Nephron (organoid): Measurements from ENCODE around the gene FAM161B.

ENCODE experiments used
- H3K27ac Mint-ChIP-seq, 3 experiments: 2 replicates each; pipeline ENCODE4 v1.8.0; 2020; ENCODE audit warnings: mixed read lengths in 3 of 3, mild to moderate bottlenecking in 2 of 3, moderate library complexity in 1 of 3
- H3K27me3 Mint-ChIP-seq: 2 replicates; pipeline ENCODE4 v1.8.0; 2021; ENCODE audit warnings: low read depth, mild to moderate bottlenecking, moderate library complexity, mixed read lengths
- H3K36me3 Mint-ChIP-seq: 2 replicates; pipeline ENCODE4 v1.8.0; 2020; ENCODE audit warnings: low read depth, mixed read lengths
- H3K4me1 Mint-ChIP-seq: 2 replicates; pipeline ENCODE4 v1.8.0; 2020; ENCODE audit warnings: mixed read lengths
- H3K4me3 Mint-ChIP-seq, 3 experiments: 2 replicates each; pipeline ENCODE4 v1.8.0; 2020; ENCODE audit warnings: mild to moderate bottlenecking in 3 of 3, mixed read lengths in 3 of 3, moderate library complexity in 2 of 3
- H3K9me3 Mint-ChIP-seq: 2 replicates; pipeline ENCODE4 v1.8.0; 2020; ENCODE audit warnings: mixed read lengths
- CTCF ChIP-seq, 3 experiments: fragments of 200-600 bp; sonication (generic); IDR thresholded peaks; one replicate each; pipeline ENCODE4 v1.5.0; 2021; ENCODE audit warnings: antibody characterized with exemption in 3 of 3; ENCODE audit not compliant: unreplicated experiment in 3 of 3

Gene FAM161B

GRCh38 chr14:73953731-73954130, 3.8 kb upstream of the FAM161B start:
- Mint-ChIP-seq H3K27ac (no peak overlapping the region), H3K4me1 (peaks cover 12% of the 10 kb centered on the region), H3K36me3 (peaks cover 43% of the 10 kb centered on the region), H3K27me3 (no peaks in the 10 kb centered on the region), H3K4me3 (peak overlapping the region; percentile 4 to 54 (median 6)), H3K9me3 (no peaks in the 10 kb centered on the region)
- no peak for TF ChIP-seq CTCF (IDR thresholded peaks at IDR 0.05; ENCODE audit: unreplicated experiment in 3 of 3)

- Mint-ChIP-seq H3K4me3 (no peak overlapping the region), H3K36me3 (peaks cover 31% of the 10 kb centered on the region), H3K9me3 (no peaks in the 10 kb centered on the region), H3K27ac (no peak overlapping the region), H3K4me1 (no peaks in the 10 kb centered on the region), H3K27me3 (no peaks in the 10 kb centered on the region)
- no peak for TF ChIP-seq CTCF (IDR thresholded peaks at IDR 0.05; ENCODE audit: unreplicated experiment in 3 of 3)
These were observed 4.7 kb downstream of the FAM161B start for GRCh38 chr14:73945159-73945670.

- H3K4me3 Mint-ChIP-seq: no peak overlapping the region
- no peak for TF ChIP-seq CTCF (IDR thresholded peaks at IDR 0.05; ENCODE audit: unreplicated experiment in 3 of 3)
- no peaks in the 10 kb centered on the region for H3K27me3 Mint-ChIP-seq
- no peak overlapping the region for H3K27ac Mint-ChIP-seq
- H3K36me3 Mint-ChIP-seq: peaks cover 35% of the 10 kb centered on the region
- no peaks in the 10 kb centered on the region for H3K9me3 Mint-ChIP-seq
- no peaks in the 10 kb centered on the region for H3K4me1 Mint-ChIP-seq
These were observed 5.3 kb downstream of the FAM161B start for GRCh38 chr14:73944432-73945158.

- H3K4me3 Mint-ChIP-seq: no peak overlapping the region
- H3K27me3 Mint-ChIP-seq: no peaks in the 10 kb centered on the region
- H3K27ac Mint-ChIP-seq: no peak overlapping the region
- no peaks in the 10 kb centered on the region for H3K9me3 Mint-ChIP-seq
- H3K36me3 Mint-ChIP-seq: peaks cover 35% of the 10 kb centered on the region
- no peaks in the 10 kb centered on the region for H3K4me1 Mint-ChIP-seq
- TF ChIP-seq CTCF (IDR thresholded peaks at IDR 0.05; ENCODE audit: unreplicated experiment in 3 of 3): no peak
These were observed 6.8 kb downstream of the FAM161B start for GRCh38 chr14:73943083-73943482.

- H3K27ac Mint-ChIP-seq: no peak overlapping the region
- H3K27me3 Mint-ChIP-seq: no peaks in the 10 kb centered on the region
- no peaks in the 10 kb centered on the region for H3K4me1 Mint-ChIP-seq
- H3K4me3 Mint-ChIP-seq: no peak overlapping the region
- no peaks in the 10 kb centered on the region for H3K9me3 Mint-ChIP-seq
- peaks cover 40% of the 10 kb centered on the region for H3K36me3 Mint-ChIP-seq
- TF ChIP-seq CTCF (IDR thresholded peaks at IDR 0.05; ENCODE audit: unreplicated experiment in 3 of 3): no peak
These were observed 7.7 kb downstream of the FAM161B start for GRCh38 chr14:73942180-73942579.

GRCh38 chr14:73937012-73937411, 12.9 kb downstream of the FAM161B start:
- no peak overlapping the region for H3K27ac Mint-ChIP-seq
- TF ChIP-seq CTCF (IDR thresholded peaks at IDR 0.05; ENCODE audit: unreplicated experiment in 3 of 3): no peak

More at GRCh38 chr14:73937012-73937411, 12.9 kb downstream of the FAM161B start:
- no peaks in the 10 kb centered on the region for H3K4me1 Mint-ChIP-seq
- no peak overlapping the region for H3K4me3 Mint-ChIP-seq
- H3K9me3 Mint-ChIP-seq: no peaks in the 10 kb centered on the region
- H3K36me3 Mint-ChIP-seq: peaks cover 45% of the 10 kb centered on the region
- H3K27me3 Mint-ChIP-seq: no peaks in the 10 kb centered on the region
